GM13977 (cell line): Measurements from ENCODE around the gene PCBP3.
"Not testable (repeated sequence)": the region's sequence is repeated elsewhere in the genome, so short reads cannot be mapped to it uniquely, and the experiment has no call there.

Experiments
- DNase-seq: peaks from one replicate; pipeline ENCODE4 v3.0.0; 2012; ENCODE audit warnings: low spot score
- in situ Hi-C: fragments of 300-500 bp; cut with MboI; formaldehyde crosslinking; loops from one replicate; pipeline ENCODE4 v1.12.0; 2022; ENCODE audit warnings: low sequenced_read_pairs, low pct_unique_long_range_greater_than_20kb, mixed read lengths, inconsistent platforms; ENCODE audit not compliant: unreplicated experiment
- TF ChIP-seq, protein P1 (sequence below): IDR thresholded peaks from 2 replicates; pipeline ENCODE4 v1.5.1; 2012; ENCODE audit warnings: mild to moderate bottlenecking, control low read depth; ENCODE audit not compliant: insufficient read depth; ENCODE audit errors: extremely low read depth, missing control alignments

Gene PCBP3

DNA sequence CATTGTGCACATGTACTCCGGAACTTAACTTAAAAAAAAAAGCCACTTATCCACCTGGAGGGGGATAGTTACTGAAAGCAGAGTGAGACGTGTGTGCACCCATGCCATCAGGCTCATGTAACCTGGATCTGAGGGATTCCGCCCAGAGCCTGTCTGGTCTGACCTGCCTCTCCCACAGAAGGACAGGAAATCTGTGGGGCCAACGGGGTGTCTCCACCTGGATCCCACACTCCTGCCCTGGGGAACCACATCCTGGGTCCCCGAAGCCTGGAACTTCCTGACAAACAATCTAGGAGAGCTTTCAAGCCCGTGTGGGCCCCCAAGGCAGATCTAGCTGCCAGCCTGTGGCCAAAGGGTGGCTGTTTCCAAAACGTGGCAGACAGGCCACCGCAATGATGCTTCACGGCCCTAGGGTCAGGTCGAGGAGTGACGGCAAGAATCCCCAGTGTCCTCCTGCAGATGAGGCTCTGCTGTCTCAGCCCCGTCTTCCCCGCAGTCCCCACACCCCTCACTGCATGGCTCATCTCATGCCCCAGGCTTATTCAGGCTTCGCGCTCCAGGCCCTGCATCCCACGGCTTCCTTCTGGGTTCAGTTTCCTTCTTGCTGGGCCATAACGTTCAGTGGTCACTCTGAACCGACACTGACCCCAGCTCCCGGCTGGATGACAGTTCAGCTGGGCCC lies 21.0 kb upstream of the PCBP3 start:
- TF ChIP-seq, protein P1, sequence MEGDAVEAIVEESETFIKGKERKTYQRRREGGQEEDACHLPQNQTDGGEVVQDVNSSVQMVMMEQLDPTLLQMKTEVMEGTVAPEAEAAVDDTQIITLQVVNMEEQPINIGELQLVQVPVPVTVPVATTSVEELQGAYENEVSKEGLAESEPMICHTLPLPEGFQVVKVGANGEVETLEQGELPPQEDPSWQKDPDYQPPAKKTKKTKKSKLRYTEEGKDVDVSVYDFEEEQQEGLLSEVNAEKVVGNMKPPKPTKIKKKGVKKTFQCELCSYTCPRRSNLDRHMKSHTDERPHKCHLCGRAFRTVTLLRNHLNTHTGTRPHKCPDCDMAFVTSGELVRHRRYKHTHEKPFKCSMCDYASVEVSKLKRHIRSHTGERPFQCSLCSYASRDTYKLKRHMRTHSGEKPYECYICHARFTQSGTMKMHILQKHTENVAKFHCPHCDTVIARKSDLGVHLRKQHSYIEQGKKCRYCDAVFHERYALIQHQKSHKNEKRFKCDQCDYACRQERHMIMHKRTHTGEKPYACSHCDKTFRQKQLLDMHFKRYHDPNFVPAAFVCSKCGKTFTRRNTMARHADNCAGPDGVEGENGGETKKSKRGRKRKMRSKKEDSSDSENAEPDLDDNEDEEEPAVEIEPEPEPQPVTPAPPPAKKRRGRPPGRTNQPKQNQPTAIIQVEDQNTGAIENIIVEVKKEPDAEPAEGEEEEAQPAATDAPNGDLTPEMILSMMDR, result no peak

DNA sequence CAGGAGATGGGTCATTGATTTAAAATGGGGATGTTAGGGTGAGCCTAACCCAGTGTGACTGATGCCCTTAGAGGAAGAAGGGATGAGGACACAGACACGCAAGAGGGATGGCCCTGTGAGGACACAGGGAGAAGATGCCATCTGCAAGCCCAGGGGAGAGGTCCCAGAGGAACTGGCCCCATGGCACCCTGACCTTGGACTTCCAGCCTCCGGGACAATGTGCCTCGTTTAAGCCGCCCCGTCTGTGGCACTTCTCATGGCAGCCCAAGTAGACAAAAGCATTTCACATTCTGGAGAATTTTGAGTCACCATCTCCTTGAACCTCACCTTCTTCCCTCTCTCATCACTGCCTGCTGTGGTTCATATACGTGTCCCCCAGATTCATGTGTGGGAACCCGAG lies 20.1 kb upstream of the PCBP3 start:
- in situ Hi-C loops, result no loop called here
- TF ChIP-seq, protein P1, result no peak
- no peak for DNase-seq

More for the DNA sequence above, 21.0 kb upstream of the PCBP3 start:
- in situ Hi-C loops, result no loop called here
- DNase-seq, result no peak

DNA sequence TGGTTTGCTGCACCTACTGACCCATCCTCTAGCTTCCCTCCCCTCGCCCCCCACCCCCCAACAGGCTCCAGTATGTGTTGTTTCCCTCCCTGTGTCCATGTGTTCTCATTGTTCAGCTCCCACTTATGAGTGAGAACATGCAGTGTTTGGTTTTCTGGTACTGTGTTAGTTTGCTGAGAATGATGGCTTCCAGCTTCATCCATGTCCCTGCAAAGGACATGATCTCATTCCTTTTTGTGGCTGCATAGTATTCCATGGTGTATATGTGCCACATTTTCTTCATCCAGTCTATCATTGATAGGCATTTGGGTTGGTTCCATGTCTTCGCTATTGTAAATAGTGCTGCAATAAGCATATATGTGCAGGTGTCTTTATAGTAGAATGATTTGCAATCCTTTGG lies 17.4 kb upstream of the PCBP3 start:
- in situ Hi-C loops, result not testable (repeated sequence)

DNA sequence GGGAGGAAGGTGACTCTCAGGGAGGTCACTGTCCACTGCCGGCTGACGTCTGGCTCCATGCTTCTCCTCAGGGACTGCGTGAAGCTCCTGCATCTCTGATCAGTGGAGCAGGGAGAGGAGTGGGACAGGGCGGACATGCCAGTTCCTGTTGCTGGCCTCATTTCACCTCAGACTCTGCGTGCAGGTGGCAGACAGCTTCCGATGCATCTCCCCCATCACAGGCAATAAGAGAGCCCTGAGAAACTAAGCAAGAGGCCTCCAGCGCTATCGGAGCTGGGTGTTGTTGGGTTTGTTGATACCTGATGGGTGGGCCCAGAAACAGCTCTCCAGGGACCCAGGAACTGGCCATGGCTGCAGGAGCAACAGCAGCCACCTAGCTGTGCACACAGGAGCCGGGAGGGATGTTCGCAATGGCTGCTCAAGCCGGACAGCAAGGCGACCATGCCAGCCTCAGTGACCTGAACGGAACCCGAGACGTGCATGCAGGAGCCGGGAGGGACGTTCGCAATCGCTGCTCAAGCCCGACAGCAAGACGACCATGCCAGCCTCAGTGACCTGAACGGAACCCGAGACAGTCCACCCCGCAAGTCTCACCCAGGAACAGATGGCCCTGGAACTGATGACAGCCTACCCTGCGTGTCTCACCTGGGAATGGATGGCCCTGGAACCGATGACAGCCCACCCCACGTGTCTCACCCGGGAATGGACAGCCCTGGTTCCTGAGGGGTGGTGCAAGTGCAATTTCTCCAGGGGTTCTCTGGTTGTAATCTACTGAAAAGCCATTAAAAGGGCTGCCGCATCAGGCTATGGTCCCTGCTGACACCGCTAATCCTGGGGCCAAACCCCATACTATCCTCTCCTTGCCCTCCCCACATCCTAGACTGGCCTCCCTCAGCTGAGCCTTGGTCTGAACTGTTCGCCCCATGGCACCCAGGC lies 14.2 kb upstream of the PCBP3 start:
- DNase-seq, result peak; percentile 7
- in situ Hi-C loops, result no loop called here
- TF ChIP-seq, protein P1, result no peak

More for the DNA sequence above, 17.4 kb upstream of the PCBP3 start:
- DNase-seq, result not testable (repeated sequence)

DNA sequence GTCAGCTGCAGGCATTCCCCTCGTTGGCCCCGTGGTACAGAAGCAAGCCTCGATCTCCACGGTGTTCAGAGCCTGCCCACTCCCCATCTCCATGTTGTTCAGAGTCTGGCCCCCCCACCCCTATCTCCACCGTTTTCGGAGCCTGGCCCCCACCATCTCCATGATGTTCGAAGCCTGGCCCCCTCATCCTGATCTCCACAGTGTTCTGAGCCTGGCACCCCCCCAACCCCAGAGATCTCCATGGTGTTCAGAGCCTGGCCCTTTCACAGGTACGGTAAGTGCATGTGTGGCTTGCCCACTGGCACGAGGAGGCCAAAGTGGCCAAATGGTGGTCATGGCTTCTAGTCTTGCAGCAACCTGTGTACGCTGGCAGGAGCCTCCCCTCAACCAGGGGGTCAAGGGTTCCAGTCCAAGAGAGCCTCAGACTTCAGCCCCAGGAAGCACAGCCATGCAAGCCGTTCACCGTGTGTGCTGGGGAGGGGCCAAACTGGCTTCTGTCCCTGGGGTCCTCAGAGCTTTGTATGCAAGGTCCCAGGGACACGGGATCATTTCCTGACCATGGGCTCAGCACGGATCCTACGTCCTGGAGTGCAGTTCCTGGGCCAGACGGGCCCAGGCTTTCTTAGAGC lies 13.3 kb upstream of the PCBP3 start:
- TF ChIP-seq, protein P1, result no peak
- peak; percentile 6 for DNase-seq
- in situ Hi-C loops, result no loop called here

DNA sequence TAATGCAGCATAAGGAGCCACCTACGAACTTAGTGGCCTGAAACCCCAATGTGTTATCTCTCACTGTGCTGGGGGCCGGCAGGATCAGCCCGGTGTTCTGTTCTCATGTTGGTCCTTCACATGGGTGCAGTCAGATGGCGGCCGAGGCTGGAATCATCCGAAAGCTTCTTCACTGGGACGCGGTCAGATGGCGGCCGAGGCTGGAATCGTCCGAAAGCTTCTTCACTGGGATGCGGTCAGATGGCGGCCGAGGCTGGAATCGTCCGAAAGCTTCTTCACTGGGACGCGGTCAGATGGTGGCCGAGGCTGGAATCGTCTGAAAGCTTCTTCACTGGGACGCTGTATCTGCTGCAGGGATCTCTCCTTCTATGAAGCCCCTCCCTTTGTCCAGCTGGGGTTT lies 12.6 kb upstream of the PCBP3 start:
- in situ Hi-C loops, result no loop called here

More for the DNA sequence above, 12.6 kb upstream of the PCBP3 start:
- DNase-seq, result peak; percentile 2
- TF ChIP-seq, protein P1, result no peak
